ENCODE measurements around the gene ADCY2.
A peak's percentile ranks its signal among the peaks of the same experiment; 100 is the strongest.

ADCY2 gene

DNA sequence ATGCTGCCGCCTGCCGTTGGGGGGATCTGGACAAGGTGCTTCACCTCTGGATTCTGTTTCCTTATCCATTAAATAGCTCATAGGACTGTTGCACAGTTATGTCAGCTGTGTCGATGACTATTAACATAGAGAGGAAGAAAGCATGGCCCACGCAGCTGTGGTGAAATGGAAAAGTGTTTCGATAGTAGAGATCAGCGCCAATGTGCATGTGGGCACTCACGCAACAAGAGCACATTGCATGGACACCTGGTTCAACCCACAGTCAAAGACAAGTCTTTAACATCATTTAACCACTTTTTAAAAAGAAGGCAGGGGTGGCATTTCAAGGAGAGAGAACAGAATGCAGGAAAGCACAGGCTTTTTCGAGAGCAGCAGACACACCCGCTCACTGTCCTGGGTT, 107.6 kb downstream of the ADCY2 start:
- no peak for DNase-seq (ENCODE audit: low spot score)

DNA sequence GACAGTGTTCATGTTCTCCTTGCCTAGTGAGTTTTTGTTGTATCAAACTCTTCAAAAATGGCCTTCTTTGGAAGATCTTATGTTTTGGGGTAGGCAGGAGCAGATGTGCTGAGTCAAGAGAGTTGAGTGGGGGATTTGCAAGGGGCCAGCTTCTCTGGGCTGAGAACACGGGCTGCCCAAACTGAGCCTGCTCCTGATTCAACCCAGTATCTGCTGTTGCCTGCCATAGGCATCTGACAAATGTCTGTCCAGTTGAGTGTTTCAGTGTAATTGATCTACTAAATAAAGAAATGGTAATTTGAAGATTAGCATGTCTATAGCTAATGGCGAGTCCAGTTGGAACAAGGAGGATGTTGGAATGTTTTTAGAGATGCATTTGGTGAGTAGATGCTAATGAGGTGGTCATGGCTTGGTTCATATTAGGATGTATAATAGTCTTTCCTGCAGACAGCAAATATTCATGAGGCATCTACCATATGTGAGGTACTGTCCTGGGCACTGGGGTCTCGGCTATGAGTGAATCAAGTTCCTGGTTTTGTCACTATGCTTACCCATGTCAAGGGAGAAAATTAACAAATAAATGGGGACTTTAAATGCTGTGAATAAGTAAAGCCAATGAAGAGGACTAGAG, 119.5 kb downstream of the ADCY2 start:
- DNase-seq (ENCODE audit: low spot score), result no peak

DNA sequence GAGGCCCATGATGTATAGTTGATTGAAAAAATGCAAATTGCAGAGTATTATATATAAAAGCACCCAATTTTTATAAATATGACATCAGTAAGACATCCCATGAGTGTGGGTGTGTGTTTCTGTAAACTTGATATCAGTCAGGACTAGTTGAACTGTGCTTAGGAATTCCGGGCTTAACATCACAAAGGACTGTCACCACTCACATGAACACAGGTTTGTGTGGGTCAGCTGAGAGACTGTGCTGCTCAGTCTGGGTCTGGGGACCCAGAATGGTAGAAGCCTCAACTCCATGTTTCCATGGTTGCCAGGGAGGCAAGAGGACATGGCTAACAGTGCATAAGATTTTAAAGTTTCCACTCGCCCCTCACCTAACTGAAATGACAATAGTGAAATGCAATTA, 120.3 kb downstream of the ADCY2 start:
- DNase-seq (ENCODE audit: low spot score), result no peak

DNA sequence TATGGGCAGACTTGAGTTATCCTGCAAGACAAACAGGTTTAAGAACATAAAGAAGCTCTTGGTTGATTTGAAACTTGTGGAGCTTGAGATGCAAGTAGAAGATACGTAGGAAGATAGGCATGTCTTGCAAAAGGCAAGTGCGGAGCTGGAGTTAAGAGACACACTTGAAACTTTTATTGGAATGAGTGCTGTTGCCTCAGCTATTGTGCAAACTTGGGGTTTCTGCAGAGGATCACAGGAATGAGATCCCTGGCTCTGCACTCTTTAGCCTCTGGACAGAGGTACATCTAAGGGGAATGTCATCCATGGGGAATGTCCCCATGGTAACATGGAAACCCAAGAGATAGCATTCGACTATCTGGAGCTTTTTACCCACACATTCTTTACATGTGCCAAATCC, 121.1 kb downstream of the ADCY2 start:
- no peak for DNase-seq (ENCODE audit: low spot score)

DNA sequence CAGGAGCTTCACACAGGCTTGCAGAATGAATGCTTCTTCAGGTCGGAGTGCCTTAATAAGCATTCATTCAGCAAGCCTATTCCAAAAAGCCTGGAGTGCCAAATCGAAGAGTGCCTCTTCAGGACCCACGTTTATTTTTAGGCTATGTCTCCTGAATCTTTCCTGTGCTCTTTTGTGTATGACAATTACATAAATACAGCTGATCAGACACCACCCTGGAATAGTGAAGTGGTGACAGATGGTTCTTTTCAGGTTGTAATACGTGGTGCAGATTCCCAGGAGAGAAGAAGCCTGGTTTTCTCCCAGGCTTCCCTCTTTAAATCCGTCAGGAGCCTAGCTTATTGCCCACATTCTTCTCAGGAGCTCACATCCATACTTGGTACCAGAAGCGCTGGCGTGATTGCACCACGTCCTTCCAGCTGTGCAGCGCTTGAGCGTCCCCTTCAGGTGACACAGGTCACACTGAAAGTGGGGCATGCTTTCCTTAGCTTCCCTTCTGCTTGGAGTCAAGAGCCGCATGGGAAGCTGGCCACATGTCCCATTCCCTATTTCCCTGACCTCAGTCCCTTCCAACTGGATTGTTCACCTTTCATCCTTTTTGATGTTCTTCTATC, 123.1 kb downstream of the ADCY2 start:
- DNase-seq (ENCODE audit: low spot score), result no peak

DNA sequence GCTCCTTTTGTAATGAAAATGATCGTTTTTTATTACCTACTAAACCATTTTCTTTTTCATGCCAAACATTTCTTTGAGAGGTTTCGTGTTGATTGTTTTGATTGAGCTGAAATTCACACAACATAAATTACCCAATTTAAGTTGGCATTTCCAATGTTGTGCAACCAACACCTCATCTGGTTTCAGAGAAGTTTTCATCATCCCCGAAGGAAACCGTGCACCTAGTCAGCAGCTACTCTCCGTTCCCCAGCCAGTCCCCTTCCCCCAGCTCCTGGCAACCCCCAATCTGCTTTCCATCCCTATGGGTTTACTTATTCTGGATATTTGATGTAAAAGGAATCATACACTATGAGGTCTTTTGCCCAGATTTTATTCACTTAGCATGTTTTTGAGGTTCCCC, 123.6 kb downstream of the ADCY2 start:
- no peak for DNase-seq (ENCODE audit: low spot score)

DNA sequence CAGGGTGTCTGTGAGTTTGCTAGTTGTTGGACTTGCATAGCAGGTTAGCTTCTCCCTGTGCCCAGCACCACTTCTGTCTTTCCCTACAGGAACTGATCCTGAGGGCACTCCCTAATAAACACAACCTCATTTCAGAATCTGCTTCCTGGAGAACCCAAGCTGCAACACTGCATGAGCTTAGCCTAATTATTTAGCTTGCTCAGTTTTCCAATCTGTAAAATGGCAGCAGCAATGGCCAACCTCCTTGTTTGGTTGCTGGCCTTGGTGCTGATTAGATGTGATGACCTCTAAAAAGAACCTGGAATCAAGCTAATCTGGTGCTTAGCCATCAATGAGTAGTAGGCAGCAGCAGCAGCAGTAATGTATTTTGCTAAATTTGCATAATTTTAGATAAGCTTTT, 133.9 kb downstream of the ADCY2 start:
- DNase-seq (ENCODE audit: low spot score), result no peak

DNA sequence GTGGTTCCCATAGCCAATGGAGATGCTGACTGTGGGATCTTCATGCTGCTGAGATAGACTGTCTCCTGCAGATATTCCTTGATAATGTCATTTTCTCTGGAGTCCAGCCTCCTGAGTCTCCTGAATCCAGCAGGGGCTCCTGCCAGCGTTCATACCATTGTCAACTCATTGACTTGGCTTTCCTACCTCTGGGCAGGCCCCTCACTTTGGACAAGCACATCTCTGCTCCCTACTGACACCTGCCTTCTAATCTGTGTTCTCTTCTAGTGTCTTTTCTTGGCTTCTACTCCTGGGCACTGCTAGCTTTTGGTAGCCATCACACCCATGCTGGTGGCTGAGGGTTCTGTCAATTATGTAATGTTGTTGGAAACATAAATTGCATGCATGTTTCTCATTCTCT, 138.0 kb downstream of the ADCY2 start:
- DNase-seq (ENCODE audit: low spot score), result no peak

DNA sequence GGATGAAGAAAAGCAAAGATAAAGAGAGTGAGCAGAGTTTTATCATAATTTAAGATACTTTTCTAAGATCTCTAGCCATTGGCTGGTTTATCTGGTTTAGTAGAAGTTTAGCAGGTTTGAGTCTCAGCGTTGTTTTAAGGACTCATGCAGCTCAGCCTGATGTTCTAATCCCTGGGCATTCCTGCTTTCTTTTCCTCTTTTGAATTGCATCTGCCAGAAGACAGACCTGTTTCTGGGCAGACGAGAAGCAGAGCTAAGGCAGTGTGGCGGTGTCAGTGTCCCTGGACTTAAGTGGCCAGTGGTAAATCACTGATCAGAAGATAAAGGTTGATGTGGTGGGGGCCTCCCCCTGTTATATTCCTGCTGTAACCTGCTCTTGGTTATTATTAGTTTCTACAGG, 138.6 kb downstream of the ADCY2 start:
- no peak for DNase-seq (ENCODE audit: low spot score)

DNA sequence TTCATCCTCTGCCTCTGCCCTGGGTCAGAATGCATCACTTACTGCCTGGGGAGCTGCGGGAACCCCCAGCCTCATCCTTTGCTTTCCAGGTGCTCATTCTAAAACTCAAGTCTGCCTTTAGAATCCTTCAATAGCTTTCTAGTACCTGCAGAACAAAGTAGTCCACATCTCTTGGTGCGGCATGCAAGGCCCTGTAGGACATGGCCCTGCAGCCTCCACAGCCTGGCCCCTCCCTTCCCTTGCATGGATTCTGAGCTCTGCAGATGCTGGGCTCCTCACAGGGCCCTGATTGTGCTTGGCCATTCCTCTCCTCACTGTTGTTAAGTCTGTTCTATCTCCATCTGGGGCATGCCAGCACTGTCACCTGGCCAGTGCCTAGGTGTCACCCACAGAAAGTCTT, 141.6 kb downstream of the ADCY2 start:
- DNase-seq (ENCODE audit: low spot score), result no peak

DNA sequence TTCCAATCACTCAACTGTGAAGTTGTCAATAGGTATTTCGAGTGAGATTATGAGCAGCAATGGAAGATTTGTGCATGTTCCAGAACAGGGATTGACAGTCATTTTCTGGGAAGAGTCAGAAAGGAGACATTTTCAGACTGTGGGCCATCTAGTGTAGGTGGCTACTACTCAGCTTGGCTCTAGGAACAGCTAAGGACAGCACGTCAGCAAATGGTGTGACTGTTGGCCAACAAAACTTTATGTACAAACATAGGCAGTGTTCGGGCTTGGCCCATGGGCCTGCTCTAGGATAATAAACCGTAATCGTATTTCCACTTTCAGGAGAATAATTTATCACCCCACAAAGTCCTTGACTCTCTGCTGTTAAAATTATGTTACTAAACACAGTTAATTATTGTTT, 143.6 kb downstream of the ADCY2 start:
- no peak for DNase-seq (ENCODE audit: low spot score)

DNA sequence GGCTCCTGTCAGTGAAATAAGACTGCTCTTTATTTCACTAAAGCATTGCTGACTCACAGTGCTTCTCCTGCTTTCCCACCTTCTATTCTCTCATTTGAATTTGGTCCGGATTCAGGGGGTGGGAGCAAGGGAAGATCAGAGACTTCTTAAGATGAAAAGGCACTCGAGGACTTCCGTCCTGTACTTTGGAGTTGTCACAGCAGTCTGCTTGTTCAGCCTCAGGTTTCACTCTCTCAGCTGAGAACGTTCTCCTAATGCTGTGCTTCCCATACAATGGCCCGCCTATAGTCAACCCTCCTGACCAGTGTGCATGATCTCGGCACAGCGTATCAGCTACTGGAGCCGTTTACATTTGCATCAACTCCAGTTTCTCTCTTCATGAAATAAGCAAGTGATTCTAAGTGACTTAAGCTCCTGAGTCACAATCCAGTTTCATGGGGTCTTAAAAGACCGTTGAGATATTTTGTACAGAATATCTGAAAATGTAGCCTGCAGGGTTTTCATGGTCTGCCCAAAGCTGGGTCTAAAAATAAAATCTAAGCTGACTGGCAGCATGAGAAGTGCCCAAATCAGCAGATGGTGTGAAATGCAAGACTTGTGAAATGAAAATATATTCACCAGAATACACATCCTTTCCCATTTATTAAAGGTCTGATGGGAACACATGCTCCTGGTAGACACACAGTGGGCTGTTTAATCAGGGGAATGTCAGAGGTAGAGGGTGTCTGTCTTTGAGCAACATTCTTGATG, 145.0 kb downstream of the ADCY2 start:
- no peak for DNase-seq (ENCODE audit: low spot score)

DNA sequence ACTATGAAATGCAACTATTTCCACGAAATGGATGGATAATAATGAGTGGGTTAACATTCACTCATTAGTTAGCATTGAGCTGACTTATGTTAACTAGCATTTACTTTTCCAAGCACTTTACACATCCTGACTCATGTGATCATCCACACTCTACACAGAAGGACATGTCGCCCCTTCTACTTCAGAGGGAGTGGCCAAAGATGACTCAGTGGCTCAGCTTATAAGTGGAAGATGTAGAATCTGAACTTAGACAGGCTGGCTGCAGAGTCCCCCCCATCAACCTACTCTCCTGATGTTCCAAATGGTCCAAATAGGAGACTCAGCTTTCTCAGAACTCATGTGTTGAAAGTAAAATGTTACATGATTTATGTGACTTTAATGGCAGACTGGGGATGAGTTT, 146.0 kb downstream of the ADCY2 start:
- DNase-seq (ENCODE audit: low spot score), result no peak

DNA sequence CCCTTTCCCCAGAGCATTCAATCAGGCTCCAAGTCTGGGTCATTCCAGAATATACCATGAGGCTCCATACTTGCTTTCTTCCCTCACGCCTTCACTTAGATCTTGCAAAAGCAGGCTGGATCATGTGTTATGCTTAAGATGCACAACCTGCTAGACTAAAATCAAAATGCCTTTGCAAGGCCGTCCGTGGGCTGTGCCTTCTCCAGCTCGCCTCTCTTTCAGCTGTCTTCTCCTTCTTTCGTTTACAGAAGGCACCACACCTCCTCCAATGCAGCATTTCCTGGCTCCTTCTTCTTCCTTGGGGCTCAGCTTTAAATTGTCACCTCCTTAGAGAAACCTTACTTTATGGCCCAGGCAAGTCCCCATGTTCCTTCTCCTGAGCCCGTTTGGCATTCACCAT, 150.6 kb downstream of the ADCY2 start:
- DNase-seq (ENCODE audit: low spot score), result no peak

DNA sequence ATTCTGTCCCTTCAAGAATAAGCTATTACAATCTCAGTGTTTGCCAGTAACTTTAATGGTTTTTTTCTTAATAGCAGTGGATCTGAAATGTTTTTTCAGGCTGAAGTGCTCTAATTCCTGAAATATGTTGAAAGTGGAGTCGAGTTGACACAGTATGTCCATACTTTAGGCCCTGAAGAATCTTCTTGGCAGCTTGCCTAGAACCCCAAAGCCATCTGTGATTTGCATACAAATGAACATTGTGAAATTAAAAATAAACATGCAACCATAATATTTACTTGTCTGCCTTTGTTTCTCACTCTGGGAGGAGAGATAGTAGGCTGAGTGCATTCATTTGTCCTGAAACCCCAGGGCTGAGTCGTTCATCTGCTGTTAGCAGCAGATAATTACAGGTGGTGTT, 152.7 kb downstream of the ADCY2 start:
- DNase-seq (ENCODE audit: low spot score), result no peak

DNA sequence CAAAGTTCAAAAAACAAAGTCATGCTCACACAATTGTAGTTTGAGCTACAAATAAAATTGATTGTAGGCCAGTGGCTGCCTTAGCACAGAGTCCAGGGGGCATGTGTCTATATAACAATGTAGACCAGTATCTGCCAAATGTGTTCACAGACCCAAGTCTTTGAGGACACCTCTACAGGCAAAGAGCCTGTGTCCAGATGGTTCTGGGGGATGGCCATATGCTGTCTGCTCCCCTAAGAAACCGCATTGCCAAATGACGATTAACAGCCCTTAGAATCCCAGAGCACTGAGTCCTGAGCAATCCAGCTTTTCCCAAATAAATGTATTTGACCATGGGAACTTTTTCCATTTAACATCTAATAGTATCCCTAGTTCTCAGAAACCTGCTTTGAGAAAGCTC, 169.6 kb downstream of the ADCY2 start:
- DNase-seq (ENCODE audit: low spot score), result no peak

DNA sequence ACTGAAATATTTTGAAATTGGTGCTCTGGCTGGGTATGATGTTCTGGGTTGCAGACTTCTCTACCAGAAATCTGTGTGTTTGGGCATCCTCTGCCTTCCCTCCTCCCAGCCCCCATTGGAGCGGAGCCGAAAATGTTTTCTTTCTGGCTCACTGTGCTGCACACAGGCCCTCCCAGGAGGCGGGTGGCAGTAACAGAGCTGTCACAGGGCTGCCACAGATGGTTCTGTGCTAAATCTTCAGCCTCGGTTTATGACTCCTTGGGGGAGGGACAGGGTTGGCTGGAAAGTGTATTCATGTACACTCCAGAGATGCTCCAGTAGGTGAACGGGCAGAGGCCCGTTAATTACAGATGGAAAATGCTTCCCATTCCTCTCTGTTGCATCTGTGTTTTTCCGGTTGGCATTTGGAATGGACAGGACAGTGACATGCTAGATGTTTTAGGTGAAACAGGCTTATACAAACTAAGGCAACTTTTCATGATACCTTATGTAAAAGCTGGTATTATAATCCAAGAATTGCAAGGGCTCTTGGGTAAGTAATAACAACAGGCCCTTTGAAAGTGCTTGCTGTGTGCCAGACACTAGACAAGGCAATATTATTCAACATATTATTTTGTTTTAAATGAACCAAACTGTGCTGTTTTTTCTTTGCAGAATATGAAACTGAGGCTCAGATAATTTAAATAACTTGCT, 180.2 kb downstream of the ADCY2 start:
- peak; percentile 66 for DNase-seq (ENCODE audit: low spot score)

DNA sequence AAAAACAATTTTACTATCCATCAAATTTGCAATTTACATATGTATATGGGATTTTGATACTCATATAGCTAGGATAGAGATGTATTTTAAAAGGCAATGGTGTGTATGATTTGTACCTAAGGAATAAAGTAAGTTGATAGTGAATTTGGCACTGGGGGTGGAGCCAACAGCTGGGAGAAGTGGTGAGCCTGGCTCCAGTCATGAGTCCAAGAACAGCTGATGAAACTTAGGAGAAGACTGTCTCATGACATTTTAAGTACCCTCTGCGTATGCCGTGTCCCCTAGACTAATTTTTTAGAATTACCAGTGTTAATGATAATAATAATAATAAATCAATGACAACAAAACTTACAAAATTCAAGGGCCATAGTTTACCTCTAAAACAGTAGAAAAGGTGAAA, 181.4 kb downstream of the ADCY2 start:
- no peak for DNase-seq (ENCODE audit: low spot score)

DNA sequence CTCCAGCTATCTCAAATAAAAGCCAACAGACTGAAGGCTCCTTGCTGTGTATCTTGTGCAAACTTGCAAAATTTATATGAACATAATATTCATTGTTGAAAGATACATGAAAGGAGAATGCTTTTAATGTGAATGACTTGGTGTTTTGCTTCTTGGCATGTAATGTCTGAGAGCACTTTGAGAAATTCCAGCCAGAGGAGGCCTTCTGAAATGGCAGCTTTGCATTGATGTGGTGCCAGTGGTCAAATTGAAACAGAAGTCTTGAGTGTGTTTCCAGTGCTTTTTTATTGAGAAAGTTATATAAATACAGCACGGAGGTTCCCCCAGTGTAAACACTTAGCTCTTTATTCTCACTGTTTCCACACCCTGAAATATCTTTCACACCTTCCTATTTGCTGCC, 182.1 kb downstream of the ADCY2 start:
- DNase-seq (ENCODE audit: low spot score), result peak; percentile 20

DNA sequence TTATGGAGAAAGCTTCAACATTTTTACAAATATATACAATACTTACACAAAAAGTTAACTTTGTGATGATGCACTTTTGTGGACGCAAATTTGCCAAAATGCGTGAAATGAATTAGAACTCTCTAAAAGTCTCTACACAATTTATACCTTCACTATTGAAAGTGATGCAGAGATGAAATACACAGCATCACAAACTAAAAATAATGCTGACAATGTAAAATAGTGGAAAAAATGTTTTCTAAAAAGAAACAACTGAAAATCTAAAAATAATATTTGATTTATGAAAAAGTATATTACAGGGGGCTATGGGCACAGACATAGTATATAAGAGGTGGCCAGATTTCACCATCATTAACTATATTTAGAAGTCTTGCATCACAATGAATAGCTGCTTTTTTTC, 188.8 kb downstream of the ADCY2 start:
- no peak for DNase-seq (ENCODE audit: low spot score)

DNA sequence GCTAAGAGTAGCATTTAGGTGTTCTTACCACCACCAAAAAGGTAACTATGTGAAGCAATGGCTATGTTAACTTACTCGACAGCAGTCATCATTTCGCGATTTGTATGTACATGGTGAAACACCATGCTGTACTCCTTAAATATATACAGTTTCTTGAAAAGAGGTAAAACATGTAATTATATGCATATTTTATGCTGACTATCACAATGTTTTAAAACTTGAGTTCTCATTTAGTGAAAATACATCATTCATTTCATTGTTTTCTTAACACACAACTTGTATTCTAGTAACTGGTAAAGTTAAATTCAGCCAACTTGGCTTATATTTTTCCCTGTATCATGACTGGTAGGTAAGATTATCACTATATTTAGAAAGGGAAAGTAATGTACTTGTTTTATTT, 189.9 kb downstream of the ADCY2 start:
- no peak for DNase-seq (ENCODE audit: low spot score)

DNA sequence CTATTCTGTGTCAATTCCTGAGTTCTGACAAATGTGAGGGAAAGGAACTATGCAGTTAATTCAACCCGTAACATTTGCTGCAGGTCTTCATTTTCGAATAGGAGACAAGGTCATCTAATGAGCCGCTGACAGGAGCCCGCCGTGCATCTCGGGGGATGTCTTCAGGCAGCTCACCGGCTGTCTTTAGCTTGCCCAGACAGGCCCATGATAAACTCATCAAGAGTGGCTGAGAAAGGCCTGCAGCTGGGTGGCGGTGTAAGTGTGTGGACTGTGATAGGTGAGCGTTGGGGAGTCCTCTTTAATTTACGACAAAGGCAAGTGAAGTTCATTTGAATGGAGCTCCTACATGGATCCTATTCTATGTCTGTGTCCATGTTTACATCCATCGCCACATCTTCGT, 190.5 kb downstream of the ADCY2 start:
- DNase-seq (ENCODE audit: low spot score), result no peak

DNA sequence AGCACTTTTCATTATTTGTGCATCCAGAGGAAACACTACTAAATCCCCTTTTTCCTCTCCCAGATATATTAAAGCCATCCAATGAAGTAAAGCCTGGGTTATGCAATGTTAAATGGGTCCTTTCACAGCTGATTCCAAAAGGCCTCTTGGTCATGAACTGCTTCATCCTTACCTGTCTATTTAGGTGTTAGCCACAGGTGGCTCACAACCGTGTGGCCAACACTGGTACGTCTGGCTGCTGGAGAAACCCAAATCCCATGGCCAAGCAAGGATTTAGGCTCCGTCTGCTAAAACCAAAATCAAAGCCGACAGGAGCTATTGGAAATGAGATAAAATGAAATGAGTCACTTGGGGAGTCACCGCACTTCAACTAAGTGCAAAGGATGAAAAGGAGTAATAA, 193.9 kb downstream of the ADCY2 start:
- no peak for DNase-seq (ENCODE audit: low spot score)
